H1 (cell line): Measurements from ENCODE around the gene COA4. TPM values are rescaled to one million over a fixed set of nuclear protein-coding genes. Genes with fewer than 3 reads are reported as not detected.

Experiments
- CTCF ChIA-PET: fragments of 300-600 bp; sonication (Branson Sonifier 250); formaldehyde crosslinking; loops from one replicate; lab custom pipeline; 2021; ENCODE audit not compliant: partially characterized antibody; lab: Charles Lee
- POLR2A ChIA-PET: fragments of 300-600 bp; sonication (Branson Sonifier 250); formaldehyde crosslinking; loops from one replicate; lab custom pipeline; 2021; ENCODE audit warnings: inconsistent platforms; ENCODE audit not compliant: partially characterized antibody; lab: Charles Lee
- DNase-seq, 2 experiments: peaks; one replicate each; pipeline versions ENCODE4 v3.0.0 to v3.0.0-alpha.2; 2010 to 2022; ENCODE audit warnings: low spot score in 2 of 2, low read depth in 1 of 2, mixed read lengths in 1 of 2
- FAIRE-seq: peaks from 2 replicates; lab custom pipeline; 2011; peaks lifted over from hg19 to GRCh38; lab: Jason Lieb, UNC
- H2AFZ ChIP-seq: 2 replicates; pipeline ENCODE4 v1.8.1; 2012; ENCODE audit warnings: low read length, inconsistent platforms
- H2AK5ac ChIP-seq: 2 replicates; pipeline ENCODE4 v1.6.1; 2013; ENCODE audit warnings: low read depth, low read length
- H2BK120ac ChIP-seq: replicated peaks from 2 replicates; pipeline ENCODE3; 2013; ENCODE audit warnings: low read depth, low read length, inconsistent platforms
- H2BK12ac ChIP-seq: 2 replicates; pipeline ENCODE4 v1.6.1; 2013; ENCODE audit warnings: low read depth, low read length
- H2BK15ac ChIP-seq: 2 replicates; pipeline ENCODE4 v1.6.1; 2013; ENCODE audit warnings: low read length
- H2BK20ac ChIP-seq: 2 replicates; pipeline ENCODE4 v1.6.1; 2013; ENCODE audit warnings: low read length
- H2BK5ac ChIP-seq: 2 replicates; pipeline ENCODE4 v1.6.1; 2013; ENCODE audit warnings: low read depth, low read length
- H3K14ac ChIP-seq: 2 replicates; pipeline ENCODE4 v1.6.1; 2013; ENCODE audit warnings: inconsistent platforms; ENCODE audit not compliant: insufficient read length
- H3K18ac ChIP-seq: 2 replicates; pipeline ENCODE4 v1.6.1; 2013; ENCODE audit warnings: low read length; ENCODE audit errors: extremely low read depth
- H3K23ac ChIP-seq: 2 replicates; pipeline ENCODE4 v1.6.1; 2013; ENCODE audit warnings: inconsistent platforms; ENCODE audit not compliant: insufficient read length
- H3K23me2 ChIP-seq: 2 replicates; pipeline ENCODE4 v1.6.1; 2013; ENCODE audit warnings: low read depth, low read length
- H3K27ac ChIP-seq: 2 replicates; pipeline ENCODE4 v1.6.1; 2011; ENCODE audit warnings: low read depth, low read length, inconsistent platforms
- H3K27me3 ChIP-seq, 4 experiments: replicated peaks in 1 of 4; 1 replicate in 1 of 4; 2 replicates in 3 of 4; pipeline versions ENCODE4 v1.6.1 to v1.8.1; 2011 to 2013; ENCODE audit warnings: low read length in 3 of 4, mild to moderate bottlenecking in 3 of 4, inconsistent platforms in 2 of 4, mixed read lengths in 2 of 4, moderate library complexity in 1 of 4; ENCODE audit not compliant: control insufficient read depth in 3 of 4, insufficient read depth in 3 of 4; ENCODE audit errors: extremely low read depth in 1 of 4
- H3K36me3 ChIP-seq, 4 experiments: 2 replicates each; pipeline versions ENCODE4 v1.6.1 to v1.8.1; 2011 to 2013; ENCODE audit warnings: mild to moderate bottlenecking in 4 of 4, low read length in 3 of 4, moderate library complexity in 2 of 4, control low read depth in 1 of 4, inconsistent platforms in 1 of 4; ENCODE audit not compliant: insufficient read depth in 4 of 4, control insufficient read depth in 2 of 4
- H3K4ac ChIP-seq: replicated peaks from 2 replicates; pipeline ENCODE3; 2013; ENCODE audit warnings: low read length, low read depth, mixed read lengths, inconsistent platforms; ENCODE audit not compliant: insufficient read length
- H3K4me1 ChIP-seq, 4 experiments: replicated peaks in 1 of 4; 1 replicate in 1 of 4; 2 replicates in 3 of 4; pipeline versions ENCODE4 v1.6.1 to v1.8.1; 2011 to 2013; ENCODE audit warnings: low read length in 3 of 4, inconsistent platforms in 2 of 4, mixed read lengths in 1 of 4; ENCODE audit not compliant: insufficient read depth in 4 of 4, control insufficient read depth in 3 of 4
- H3K4me2 ChIP-seq, 2 experiments: 2 replicates each; pipeline versions ENCODE4 v1.6.1 to v1.8.1; 2011 to 2013; ENCODE audit warnings: low read depth in 2 of 2, low read length in 2 of 2, control low read depth in 1 of 2, inconsistent platforms in 1 of 2, mild to moderate bottlenecking in 1 of 2; ENCODE audit not compliant: insufficient read depth in 1 of 2
- H3K4me3 ChIP-seq, 4 experiments: fragments of 200-600, 300-600 bp in 1 of 4; sonication (generic), shearing (Covaris generic), sonication (Bioruptor Twin) in 1 of 4; 2 replicates each; pipeline versions ENCODE4 v1.5.1 to v1.8.1; 2011 to 2016; ENCODE audit warnings: low read length in 4 of 4, low read depth in 3 of 4, control low read depth in 2 of 4, inconsistent platforms in 2 of 4, mild to moderate bottlenecking in 2 of 4, mixed read lengths in 1 of 4, moderate library complexity in 1 of 4; ENCODE audit not compliant: insufficient read depth in 2 of 4; ENCODE audit errors: extremely low read depth in 1 of 4
- H3K56ac ChIP-seq: replicated peaks from 2 replicates; pipeline ENCODE3; 2013; ENCODE audit warnings: low read depth, mild to moderate bottlenecking, mixed read lengths, low read length, inconsistent platforms; ENCODE audit not compliant: insufficient read length
- H3K79me1 ChIP-seq: 2 replicates; pipeline ENCODE4 v1.6.1; 2013; ENCODE audit warnings: low read depth, low read length, control low read depth
- H3K79me2 ChIP-seq, 2 experiments: 2 replicates each; pipeline versions ENCODE4 v1.6.1 to v1.8.1; 2012 to 2013; ENCODE audit warnings: low read length in 2 of 2, mild to moderate bottlenecking in 2 of 2, inconsistent platforms in 1 of 2; ENCODE audit not compliant: insufficient read depth in 2 of 2, control insufficient read depth in 1 of 2
- H3K9ac ChIP-seq, 4 experiments: replicated peaks in 1 of 4; 1 replicate in 1 of 4; 2 replicates in 3 of 4; pipeline versions ENCODE4 v1.6.1 to v1.8.1; 2011 to 2013; ENCODE audit warnings: low read depth in 3 of 4, low read length in 3 of 4, control low read depth in 2 of 4, mild to moderate bottlenecking in 2 of 4, moderate library complexity in 2 of 4, inconsistent platforms in 1 of 4; ENCODE audit errors: extremely low read depth in 1 of 4
- H3K9me3 ChIP-seq, 2 experiments: 2 replicates each; pipeline versions ENCODE4 v1.6.1 to v1.8.1; 2012 to 2013; ENCODE audit warnings: mild to moderate bottlenecking in 2 of 2, moderate library complexity in 2 of 2, control low read depth in 1 of 2, inconsistent platforms in 1 of 2, low read depth in 1 of 2, low read length in 1 of 2, mixed read lengths in 1 of 2; ENCODE audit not compliant: insufficient read depth in 2 of 2
- H4K20me1 ChIP-seq, 2 experiments: replicated peaks in 1 of 2; 2 replicates each; pipeline versions ENCODE3 to v1.8.1; 2011 to 2013; ENCODE audit warnings: inconsistent platforms in 2 of 2, low read length in 2 of 2, mild to moderate bottlenecking in 1 of 2; ENCODE audit not compliant: insufficient read depth in 2 of 2, control insufficient read depth in 1 of 2
- H4K5ac ChIP-seq: 2 replicates; pipeline ENCODE4 v1.6.1; 2013; ENCODE audit warnings: low read length, low read depth, mixed read lengths, inconsistent platforms; ENCODE audit not compliant: insufficient read length
- H4K8ac ChIP-seq: 2 replicates; pipeline ENCODE4 v1.8.0; 2013; ENCODE audit warnings: mild to moderate bottlenecking, moderate library complexity, low read length, inconsistent platforms; ENCODE audit not compliant: insufficient read depth; ENCODE audit errors: extremely low read depth
- H4K91ac ChIP-seq: replicated peaks from 2 replicates; pipeline ENCODE3; 2013; ENCODE audit warnings: low read length, mixed read lengths, inconsistent platforms; ENCODE audit not compliant: insufficient read length
- NRF1 ChIP-seq: IDR thresholded peaks from 2 replicates; pipeline ENCODE4 v1.6.1; 2011; ENCODE audit warnings: mild to moderate bottlenecking, low read depth, low read length, improper control_type of control experiment
- WGBS, 2 experiments: shearing (Covaris generic) in 1 of 2; methylation state at CpG; one replicate each; pipeline versions ENCODE4 v1.1.6 to v1.1.7; 2013 to 2015; ENCODE audit warnings: low lambda C conversion rate in 2 of 2, mixed read lengths in 2 of 2, inconsistent platforms in 1 of 2, low coverage in 1 of 2, missing lambda C conversion rate in 1 of 2; ENCODE audit not compliant: insufficient replicate concordance in 2 of 2, insufficient coverage in 1 of 2, insufficient read length in 1 of 2; ENCODE audit errors: extremely low coverage in 1 of 2, missing lambda C conversion rate in 1 of 2; 5-methylcytosine and 5-hydroxymethylcytosine counted together
- polyA plus RNA-seq, 7 experiments: library from polyadenylated mRNA; depleted of rRNA in 3 of 7; stranded (reverse) in 5 of 7; unstranded in 2 of 7; fragments of >200 nt in 5 of 7; fragments of 200-250 nt in 2 of 7; gene quantifications; 1 replicate in 5 of 7; 2 replicates in 1 of 7; 4 replicates in 1 of 7; pipeline versions ENCODE4 v1.2.1 to v1.2.3, GENCODE V29; 2011 to 2013; ENCODE audit warnings: missing spikeins in 2 of 7, mixed read lengths in 2 of 7
- total RNA-seq: library from RNA; stranded (reverse); fragmentation: NEBNext Ultra II Directional; extraction: Animal tissue kit (Norgen Biotek cat#: 25700); gene quantifications from 2 replicates; pipeline ENCODE4 v1.2.1, GENCODE V29; 2021

COA4 gene
- total and polyA plus RNA-seq, 2 of the 8 experiments (the other 6 are each of a cell fraction or from before 2014, with no cell fraction given): 177 to 380 TPM

- no peak overlapping the region for H2BK120ac ChIP-seq
Observed at GRCh38 chr11:73862986-73863385, 13.7 kb downstream of the COA4 start.

More at GRCh38 chr11:73862986-73863385, 13.7 kb downstream of the COA4 start:
- no peaks in the 10 kb centered on the region for H3K23me2 ChIP-seq
- no peak overlapping the region for H2BK20ac ChIP-seq
- H3K9me3 ChIP-seq: no peaks in the 10 kb centered on the region
- H3K9ac ChIP-seq: no peak overlapping the region
- no peak overlapping the region for H3K18ac ChIP-seq
- H4K5ac ChIP-seq: no peak overlapping the region
- H4K91ac ChIP-seq: no peak overlapping the region
- H2BK12ac ChIP-seq: no peak overlapping the region
- no peak overlapping the region for H3K27ac ChIP-seq
- no peak overlapping the region for H4K8ac ChIP-seq
- H3K79me1 ChIP-seq: no peaks in the 10 kb centered on the region
- peaks cover 2 to 14% (median 4%) of the 10 kb centered on the region in 4 experiments; a peak in 3 of 8 replicates for H3K36me3 ChIP-seq
- H3K56ac ChIP-seq: no peak overlapping the region
- no peak overlapping the region for H3K4me3 ChIP-seq
- no peak overlapping the region for H2BK15ac ChIP-seq
- no peak overlapping the region for H3K14ac ChIP-seq
- H3K79me2 ChIP-seq: no peaks in the 10 kb centered on the region
- FAIRE-seq (no peak), DNase-seq (no peak)
- no peak overlapping the region for H2AFZ ChIP-seq
- TF ChIP-seq NRF1: no peak
- CTCF ChIA-PET: interaction anchor here (0.6 to 1.9 kb wide), 5 partner anchors 9 to 152 kb away, joined by 3 to 6 read pairs (median 3); no protein-coding TSS in a partner anchor
- no peak overlapping the region for H2AK5ac ChIP-seq
- no peak overlapping the region for H2BK5ac ChIP-seq
- no peaks in the 10 kb centered on the region for H3K4me1 ChIP-seq
- H3K23ac ChIP-seq: no peak overlapping the region
- no peak overlapping the region for H3K4me2 ChIP-seq
- no peaks in the 10 kb centered on the region for H3K27me3 ChIP-seq
- no peaks in the 10 kb centered on the region for H4K20me1 ChIP-seq
- H3K4ac ChIP-seq: no peak overlapping the region
- POLR2A ChIA-PET: interaction anchor here (5.0 to 7.2 kb wide), 2 partner anchors 9 kb away, joined by 49 to 55 read pairs; no protein-coding TSS in a partner anchor
- 87% methylated on average over 4 of the region's 4 CpGs; no CpG with 5 or more reads in 1 of the 2 experiments for WGBS, 2 experiments
